Bronchial epithelial cell (primary cell): ENCODE results near the gene WFDC1. TPM values are rescaled to one million over a fixed set of nuclear protein-coding genes. Genes with fewer than 3 reads are reported as not detected.
A peak's percentile ranks its signal among the peaks of the same experiment; 100 is the strongest.

Experiments used
- DNase-seq: peaks from one replicate; pipeline ENCODE4 v3.0.0-alpha.2; 2010; ENCODE audit warnings: low read depth
- FAIRE-seq: peaks from 2 replicates; lab custom pipeline; 2011; peaks lifted over from hg19 to GRCh38; lab: Jason Lieb, UNC
- H3K27me3 ChIP-seq: 2 replicates; pipeline ENCODE4 v1.5.1; 2011; ENCODE audit warnings: low read length; ENCODE audit not compliant: control insufficient read depth, insufficient read depth
- H3K36me3 ChIP-seq: 2 replicates; pipeline ENCODE4 v1.5.1; 2011; ENCODE audit warnings: low read length; ENCODE audit not compliant: control insufficient read depth, insufficient read depth
- H3K4me3 ChIP-seq: 2 replicates; pipeline ENCODE4 v1.5.1; 2011; ENCODE audit warnings: mild to moderate bottlenecking, low read depth, low read length, control low read depth
- CTCF ChIP-seq: IDR thresholded peaks from 2 replicates; pipeline ENCODE4 v1.5.1; 2011; ENCODE audit warnings: mild to moderate bottlenecking, moderate library complexity, low read length, control low read depth, inconsistent platforms; ENCODE audit not compliant: insufficient read depth, severe bottlenecking
- total RNA-seq: library from RNA; depleted of rRNA; stranded (reverse); fragments of >200 nt; gene quantifications from 2 replicates; pipeline ENCODE4 v1.2.1, GENCODE V29; 2014

WFDC1 gene
- total RNA-seq, 1 donor from 2014 or later: not detected

DNA sequence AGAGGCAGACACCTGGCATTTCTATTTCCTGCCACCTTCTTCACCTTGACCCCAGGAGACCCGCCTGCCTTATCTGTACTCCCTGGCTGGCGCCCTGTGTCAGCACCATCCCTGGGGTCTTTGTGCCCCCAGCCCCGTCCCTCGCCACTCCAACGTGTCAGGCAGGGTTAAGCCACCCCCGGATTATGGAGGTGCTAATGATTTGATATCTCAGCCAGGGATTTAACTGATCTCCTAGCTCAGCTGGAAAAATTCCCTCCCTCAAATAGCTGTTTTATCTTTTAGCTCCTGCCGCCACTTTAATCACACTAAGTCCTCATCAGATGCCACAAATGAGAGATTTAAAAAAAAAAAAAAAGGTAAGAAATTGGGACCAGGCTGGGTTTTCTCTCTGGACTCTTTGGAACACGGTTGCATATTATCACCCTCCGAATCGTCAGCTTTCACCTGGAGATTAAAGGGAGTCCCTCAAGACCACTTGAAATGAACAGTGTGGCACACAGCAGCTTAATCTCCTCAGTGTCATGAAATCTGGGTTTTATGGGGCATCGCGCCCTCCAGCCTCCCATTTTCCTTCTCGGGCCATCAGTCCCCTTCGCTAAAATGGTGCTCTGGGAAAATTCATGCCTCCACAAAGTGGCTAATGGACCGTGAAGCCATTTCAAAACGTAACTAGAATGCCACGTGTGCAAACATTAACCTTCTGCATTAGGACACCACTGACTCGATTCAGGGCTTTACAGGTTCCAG lies 26.2 kb upstream of the WFDC1 start:
- DNase-seq (no peak), FAIRE-seq (no peak)
- TF ChIP-seq CTCF: no peak
- Histone ChIP-seq H3K27me3 (peaks cover 1% of the 10 kb centered on the region), H3K36me3 (no peaks in the 10 kb centered on the region), H3K4me3 (no peak overlapping the region)

DNA sequence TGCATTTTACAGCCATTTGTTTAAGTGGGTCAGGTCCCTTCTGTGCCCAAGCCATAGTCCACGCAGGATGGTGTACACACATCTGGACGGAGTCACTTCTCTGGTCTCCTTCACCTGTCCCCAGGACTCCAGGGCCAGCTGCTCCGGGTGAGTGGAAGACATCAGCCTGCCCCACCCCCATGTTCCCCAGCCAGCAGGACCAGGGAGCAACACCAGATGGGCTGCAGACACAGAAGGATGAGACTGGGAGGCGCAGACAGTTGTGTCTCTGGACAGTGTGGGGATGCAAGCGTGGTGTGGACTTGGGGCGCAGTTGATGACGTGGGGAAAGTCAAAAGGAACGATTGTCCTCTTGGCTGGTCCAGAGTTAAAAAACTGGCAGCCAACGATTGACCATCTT lies 24.6 kb upstream of the WFDC1 start:
- H3K4me3 ChIP-seq: no peak overlapping the region
- DNase-seq: no peak
- FAIRE-seq: no peak

DNA sequence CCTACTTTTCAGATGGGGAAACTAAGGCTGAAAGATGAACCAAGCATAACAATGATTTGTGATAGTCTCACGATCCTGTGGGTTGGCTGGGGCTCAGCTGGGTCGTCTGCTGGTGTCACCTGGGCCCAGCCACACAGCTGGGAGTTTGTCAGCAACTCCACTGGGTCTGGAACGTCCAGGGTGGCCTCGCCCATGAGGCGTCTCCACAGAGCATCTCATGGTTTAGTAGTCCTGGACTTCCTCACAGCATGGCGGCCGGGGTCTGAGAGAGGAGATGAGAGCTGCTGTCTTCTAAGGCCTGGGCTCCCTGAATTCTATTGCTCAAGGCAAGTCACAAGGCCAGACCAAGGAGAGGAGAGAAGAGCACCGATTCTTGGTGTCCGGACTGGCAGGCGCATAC lies 24.1 kb upstream of the WFDC1 start:
- FAIRE-seq (no peak), DNase-seq (no peak)
- no peak overlapping the region for H3K4me3 ChIP-seq
- no peak for TF ChIP-seq CTCF
- no peaks in the 10 kb centered on the region for H3K36me3 ChIP-seq
- peaks cover 1% of the 10 kb centered on the region for H3K27me3 ChIP-seq

More for the DNA sequence above, 24.6 kb upstream of the WFDC1 start:
- no peak for TF ChIP-seq CTCF
- peaks cover 1% of the 10 kb centered on the region for H3K27me3 ChIP-seq
- H3K36me3 ChIP-seq: no peaks in the 10 kb centered on the region

DNA sequence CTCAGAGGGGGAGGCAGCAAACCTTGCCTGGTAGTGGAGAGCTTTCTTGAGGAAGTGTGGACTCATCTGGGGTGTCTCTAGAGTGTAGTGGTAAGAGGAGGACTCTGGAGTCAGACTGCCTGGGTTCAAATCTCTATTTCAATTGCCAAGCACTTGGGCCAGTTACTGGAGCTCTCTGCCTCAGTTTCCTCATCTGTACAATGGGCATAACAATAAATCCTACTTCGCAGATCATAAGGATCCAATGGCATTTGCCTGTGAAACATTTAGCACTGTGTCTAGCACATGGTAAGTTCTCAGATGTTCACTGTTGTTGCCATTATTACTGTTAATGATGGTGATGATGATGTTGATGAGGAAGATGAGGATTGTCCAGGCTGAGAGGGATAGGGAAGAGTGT lies 23.6 kb upstream of the WFDC1 start:
- DNase-seq: no peak
- H3K27me3 ChIP-seq: peaks cover 1% of the 10 kb centered on the region
- H3K36me3 ChIP-seq: no peaks in the 10 kb centered on the region
- no peak for TF ChIP-seq CTCF
- H3K4me3 ChIP-seq: no peak overlapping the region
- peak; percentile 7 for FAIRE-seq

GRCh38 chr16:84271866-84272265 lies 22.8 kb upstream of the WFDC1 start:
- FAIRE-seq (no peak), DNase-seq (no peak)
- Histone ChIP-seq H3K4me3 (no peak overlapping the region), H3K36me3 (no peaks in the 10 kb centered on the region), H3K27me3 (peaks cover 1% of the 10 kb centered on the region)
- no peak for TF ChIP-seq CTCF

- Histone ChIP-seq H3K27me3 (no peaks in the 10 kb centered on the region), H3K4me3 (no peak overlapping the region), H3K36me3 (no peaks in the 10 kb centered on the region)
- TF ChIP-seq CTCF: no peak
- DNase-seq (no peak), FAIRE-seq (no peak)
Measured at GRCh38 chr16:84272740-84273320, 21.8 kb upstream of the WFDC1 start.
